KOPT-K1 (cell line): ENCODE measurements around the gene NT5DC4.
"Not testable (repeated sequence)": the region's sequence is repeated elsewhere in the genome, so short reads cannot be mapped to it uniquely, and the experiment has no call there.

Experiments used
- H3K27ac ChIP-seq: fragments of 200-600 bp; sonication (generic); 2 replicates; pipeline ENCODE4 v1.5.1; 2016; ENCODE audit warnings: antibody characterized with exemption, mild to moderate bottlenecking, low read depth, low read length; ENCODE audit not compliant: poor library complexity, severe bottlenecking
- H3K36me3 ChIP-seq: fragments of 200-600 bp; sonication (generic); 2 replicates; pipeline ENCODE4 v1.5.1; 2017; ENCODE audit warnings: antibody characterized with exemption, mild to moderate bottlenecking, low read length, moderate library complexity; ENCODE audit not compliant: insufficient read depth
- H3K9me3 ChIP-seq: fragments of 200-600 bp; sonication (generic); 2 replicates; pipeline ENCODE4 v1.5.1; 2017; ENCODE audit warnings: antibody characterized with exemption, low read length, mild to moderate bottlenecking; ENCODE audit not compliant: insufficient read depth, poor library complexity, severe bottlenecking

The NT5DC4 gene

DNA sequence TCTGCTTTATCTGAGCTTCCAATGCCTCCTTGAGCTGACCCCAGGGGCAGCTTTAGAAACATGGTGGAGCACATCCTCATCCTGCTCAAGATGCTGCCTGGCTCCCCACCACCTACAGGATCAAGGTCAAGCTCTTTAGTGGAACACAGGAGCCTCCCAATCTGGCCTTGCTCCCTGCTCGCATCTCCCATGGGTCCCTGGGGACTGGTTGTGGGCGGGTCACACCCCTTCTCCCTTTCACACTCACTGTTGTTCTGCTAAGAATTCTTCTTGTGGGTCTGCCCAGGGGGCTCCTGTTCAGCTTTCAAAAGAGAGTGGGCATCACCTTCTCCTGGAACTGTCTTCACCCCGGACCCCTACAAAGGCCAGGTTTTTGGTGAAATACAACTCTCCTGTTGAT is 8.4 kb upstream of the NT5DC4 start:
- H3K36me3 ChIP-seq: no peaks in the 10 kb centered on the region
- no peaks in the 10 kb centered on the region for H3K9me3 ChIP-seq
- no peak overlapping the region for H3K27ac ChIP-seq

DNA sequence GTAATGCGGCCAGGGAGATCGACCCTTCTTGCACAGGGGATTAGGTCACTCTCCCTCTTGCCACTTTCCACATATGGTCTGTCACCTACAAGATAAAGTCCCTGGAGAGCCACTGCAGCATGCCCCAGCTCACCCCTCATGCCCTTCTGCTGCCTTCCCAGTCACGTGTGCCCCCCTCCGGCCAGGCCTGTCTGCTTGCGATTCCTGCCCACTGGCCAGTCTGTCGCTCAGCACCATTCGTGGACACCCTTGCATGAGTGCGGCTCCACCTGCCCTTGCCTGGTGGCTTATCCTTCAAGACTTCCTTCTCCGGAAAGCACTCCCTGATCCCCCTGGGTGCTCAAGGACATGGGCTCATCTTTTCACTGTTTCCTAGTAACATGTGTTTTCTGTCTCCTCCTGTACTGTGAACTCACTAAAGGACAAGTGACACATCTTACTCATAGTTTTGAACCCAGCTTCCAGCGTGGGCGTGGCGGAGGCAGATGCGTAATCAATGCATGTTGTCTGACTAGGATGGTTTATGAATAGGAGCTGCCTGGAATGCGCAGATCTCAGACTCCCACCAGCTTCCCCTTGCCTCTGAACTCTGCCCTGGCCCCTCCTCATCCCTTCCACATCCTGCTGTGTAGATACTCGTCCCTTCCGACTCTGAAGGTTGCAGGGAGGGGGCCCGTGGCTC is 7.8 kb upstream of the NT5DC4 start:
- H3K27ac ChIP-seq: no peak overlapping the region
- no peaks in the 10 kb centered on the region for H3K36me3 ChIP-seq

DNA sequence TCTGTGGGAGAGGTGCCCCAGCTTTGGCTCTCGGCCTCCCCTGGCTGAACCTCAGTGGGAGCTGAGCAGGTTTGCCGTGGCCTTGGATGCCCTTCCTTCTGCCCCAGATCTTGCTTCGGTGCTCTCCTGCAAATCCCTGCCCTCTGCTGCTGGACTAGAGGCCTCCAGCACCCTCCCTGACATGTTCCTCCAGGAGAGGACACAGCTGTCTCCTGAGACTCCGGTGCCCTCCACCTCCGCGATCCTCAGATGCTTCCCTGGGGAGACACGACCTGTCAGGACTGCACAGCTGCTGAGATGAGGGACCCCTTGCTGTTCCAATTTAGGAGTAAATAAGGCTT is 7.3 kb upstream of the NT5DC4 start:
- Histone ChIP-seq H3K36me3 (no peaks in the 10 kb centered on the region), H3K9me3 (no peaks in the 10 kb centered on the region), H3K27ac (no peak overlapping the region)

More for the DNA sequence above, 7.8 kb upstream of the NT5DC4 start:
- no peaks in the 10 kb centered on the region for H3K9me3 ChIP-seq

DNA sequence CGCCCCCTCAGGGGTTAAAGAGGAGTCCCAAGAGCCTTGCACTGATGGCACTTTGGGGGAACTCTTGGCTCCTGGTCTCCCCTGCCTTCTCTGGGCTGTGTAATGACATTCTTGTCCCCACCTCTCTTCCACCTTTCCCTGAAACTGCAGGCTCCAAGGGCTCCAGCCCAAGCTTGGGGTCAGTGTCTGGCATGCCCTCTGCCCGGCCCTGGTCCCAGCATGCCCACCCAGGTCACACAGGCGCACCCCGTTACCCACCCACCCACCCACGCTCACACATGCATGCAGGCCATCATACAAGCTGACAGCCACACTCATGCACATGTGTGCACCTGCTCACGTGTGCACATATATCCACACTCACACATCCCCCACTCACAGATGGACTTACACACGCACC is 6.9 kb upstream of the NT5DC4 start:
- H3K9me3 ChIP-seq: no peaks in the 10 kb centered on the region
- H3K36me3 ChIP-seq: no peaks in the 10 kb centered on the region
- no peak overlapping the region for H3K27ac ChIP-seq

DNA sequence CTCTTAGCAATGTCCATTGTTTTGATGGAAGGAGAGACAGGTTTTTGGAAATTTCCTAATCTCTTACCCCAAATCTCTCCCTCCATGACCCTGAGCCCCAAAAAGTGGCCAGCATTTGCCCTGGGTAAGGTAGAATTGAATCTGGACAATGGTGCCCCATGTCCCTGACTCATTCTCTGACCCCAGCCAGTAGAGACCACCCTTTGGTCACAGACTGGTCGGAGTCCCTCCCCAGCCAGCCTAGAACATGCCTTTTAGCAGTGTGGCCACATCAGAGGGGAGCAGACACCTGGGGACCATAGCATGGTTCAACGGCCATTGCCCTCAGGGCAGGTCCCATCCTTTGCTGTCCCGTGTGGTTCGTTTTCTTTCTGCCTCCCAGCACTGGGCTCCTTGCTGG is 6.5 kb upstream of the NT5DC4 start:
- Histone ChIP-seq H3K9me3 (no peaks in the 10 kb centered on the region), H3K36me3 (no peaks in the 10 kb centered on the region), H3K27ac (no peak overlapping the region)

DNA sequence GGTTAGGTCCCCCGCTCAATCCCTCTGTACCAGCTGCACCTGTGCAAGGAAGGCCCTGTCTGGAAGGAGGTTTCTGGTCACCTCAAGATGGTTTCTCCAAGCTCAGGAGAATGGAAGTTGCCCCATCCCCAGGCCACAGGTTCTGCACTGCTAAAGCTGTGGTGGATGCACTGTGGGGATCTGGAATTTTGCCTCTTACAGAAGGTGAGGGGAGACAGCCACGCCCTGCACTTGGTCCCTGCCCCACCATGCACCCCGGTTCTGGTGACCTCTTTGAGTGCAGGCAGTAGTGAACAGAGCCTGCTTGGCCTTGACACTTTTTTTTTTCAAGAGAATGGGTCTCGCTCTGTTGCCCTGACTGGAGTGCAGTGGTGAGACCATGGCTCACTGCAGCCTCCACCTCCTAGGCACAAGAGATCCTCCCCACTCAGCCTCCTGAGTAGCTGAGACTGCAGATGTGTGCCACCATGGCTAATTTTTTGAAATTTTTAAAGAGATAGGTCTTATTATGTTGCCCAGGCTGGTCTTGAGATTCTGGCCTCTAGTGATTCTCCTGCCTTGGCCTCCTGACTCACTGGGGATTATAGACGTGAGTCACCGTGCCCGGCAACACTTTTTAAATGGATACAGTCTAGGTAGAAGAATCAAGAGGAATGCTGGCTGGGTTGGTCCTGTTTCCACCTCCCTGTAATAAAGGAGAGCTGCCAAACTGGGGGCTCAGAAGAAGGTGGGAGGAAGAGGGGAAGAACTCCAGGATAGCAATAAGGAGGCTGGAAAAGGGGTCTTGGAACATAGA is 5.8 kb upstream of the NT5DC4 start:
- Histone ChIP-seq H3K36me3 (no peaks in the 10 kb centered on the region), H3K27ac (no peak overlapping the region), H3K9me3 (no peaks in the 10 kb centered on the region)

DNA sequence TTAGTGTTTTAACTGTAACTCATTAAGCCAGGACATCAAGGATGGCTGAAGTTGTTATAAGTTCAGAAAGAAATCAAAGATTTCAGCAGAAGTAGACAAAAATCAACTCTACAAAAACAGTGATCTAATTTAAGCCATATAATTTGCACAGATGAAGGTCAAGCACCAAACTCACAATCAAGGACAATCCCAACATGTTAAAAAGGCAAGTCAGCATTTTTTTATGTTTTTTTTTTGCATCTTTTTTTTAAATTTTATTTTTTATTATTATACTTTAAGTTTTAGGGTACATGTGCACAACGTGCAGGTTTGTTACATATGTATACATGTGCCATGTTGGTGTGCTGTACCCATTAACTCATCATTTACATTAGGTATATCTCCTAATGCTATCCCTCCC is 4.7 kb upstream of the NT5DC4 start:
- H3K36me3 ChIP-seq, H3K9me3 ChIP-seq, H3K27ac ChIP-seq: not testable (repeated sequence)

DNA sequence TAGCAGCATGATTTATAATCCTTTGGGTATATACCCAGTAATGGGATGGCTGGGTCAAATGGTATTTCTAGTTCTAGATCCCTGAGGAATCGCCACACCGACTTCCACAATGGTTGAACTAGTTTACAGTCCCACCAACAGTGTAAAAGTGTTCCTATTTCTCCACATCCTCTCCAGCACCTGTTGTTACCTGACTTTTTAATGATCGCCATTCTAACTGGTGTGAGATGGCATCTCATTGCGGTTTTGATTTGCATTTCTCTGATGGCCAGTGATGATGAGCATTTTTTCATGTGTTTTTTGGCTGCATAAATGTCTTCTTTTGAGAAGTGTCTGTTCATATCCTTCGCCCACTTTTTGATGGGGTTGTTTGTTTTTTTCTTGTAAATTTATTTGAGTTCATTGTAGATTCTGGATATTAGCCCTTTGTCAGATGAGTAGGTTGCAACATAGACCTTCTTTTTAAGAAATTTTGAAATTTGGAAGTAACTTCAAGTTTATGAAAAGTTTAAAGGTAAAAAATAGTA is 3.9 kb upstream of the NT5DC4 start:
- H3K27ac ChIP-seq, H3K9me3 ChIP-seq, H3K36me3 ChIP-seq: not testable (repeated sequence)

DNA sequence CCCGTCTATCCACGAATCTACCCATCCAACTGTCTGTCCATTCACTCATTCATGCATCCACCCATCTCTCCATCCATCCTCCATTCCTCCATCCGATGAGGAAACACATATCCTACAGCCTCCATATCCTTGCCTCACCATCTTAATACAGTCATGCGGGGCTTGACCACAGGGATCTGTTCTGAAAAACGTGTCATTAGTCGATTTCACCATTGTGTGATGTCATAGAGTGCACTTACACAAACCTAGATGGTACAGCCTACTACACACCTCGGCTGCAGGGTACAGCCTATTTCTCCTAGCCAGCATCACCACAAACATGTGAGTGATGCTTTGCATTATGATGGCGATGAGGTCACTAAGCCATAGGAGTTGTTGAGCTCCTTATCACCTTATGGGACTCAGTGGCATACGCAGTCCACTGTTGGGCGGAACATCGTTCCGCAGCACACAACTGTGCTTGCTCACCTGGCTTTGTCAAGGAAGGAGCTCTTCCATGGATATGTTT is 1.9 kb upstream of the NT5DC4 start:
- Histone ChIP-seq H3K36me3 (no peaks in the 10 kb centered on the region), H3K27ac (no peak overlapping the region), H3K9me3 (no peaks in the 10 kb centered on the region)

DNA sequence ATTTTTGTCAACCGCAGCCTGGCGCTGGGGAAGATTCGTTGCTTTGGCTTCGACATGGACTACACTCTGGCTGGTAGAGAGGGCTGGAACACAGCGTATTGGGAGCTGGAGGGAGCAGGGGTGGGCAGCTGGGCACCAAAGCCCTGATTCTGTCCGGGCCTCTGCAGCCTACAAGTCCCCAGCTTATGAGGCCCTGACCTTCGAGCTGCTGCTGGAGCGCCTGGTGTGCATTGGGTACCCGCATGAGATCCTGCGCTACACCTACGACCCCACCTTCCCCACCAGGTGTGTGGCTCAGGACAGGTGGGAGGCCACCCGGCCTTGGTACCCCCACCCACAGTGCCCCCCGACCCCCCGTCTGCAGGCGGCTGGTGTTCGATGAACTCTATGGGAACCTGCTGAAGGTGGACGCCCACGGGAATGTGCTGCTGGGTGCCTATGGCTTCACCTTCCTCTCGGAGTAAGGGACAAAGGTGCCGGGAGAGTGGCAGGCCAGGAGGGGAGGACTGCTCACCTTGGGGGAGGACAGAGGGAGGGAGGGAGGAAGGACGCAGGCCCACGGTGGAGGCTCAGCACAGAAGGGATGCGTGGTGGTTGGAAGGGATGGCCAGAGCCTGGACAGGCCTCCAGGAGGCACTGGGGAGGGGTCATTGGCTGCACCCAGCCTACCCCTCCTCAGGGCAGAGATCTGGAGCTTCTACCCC is 1.2 kb downstream of the NT5DC4 start:
- H3K36me3 ChIP-seq: no peaks in the 10 kb centered on the region
- H3K27ac ChIP-seq: no peak overlapping the region
- H3K9me3 ChIP-seq: no peaks in the 10 kb centered on the region

DNA sequence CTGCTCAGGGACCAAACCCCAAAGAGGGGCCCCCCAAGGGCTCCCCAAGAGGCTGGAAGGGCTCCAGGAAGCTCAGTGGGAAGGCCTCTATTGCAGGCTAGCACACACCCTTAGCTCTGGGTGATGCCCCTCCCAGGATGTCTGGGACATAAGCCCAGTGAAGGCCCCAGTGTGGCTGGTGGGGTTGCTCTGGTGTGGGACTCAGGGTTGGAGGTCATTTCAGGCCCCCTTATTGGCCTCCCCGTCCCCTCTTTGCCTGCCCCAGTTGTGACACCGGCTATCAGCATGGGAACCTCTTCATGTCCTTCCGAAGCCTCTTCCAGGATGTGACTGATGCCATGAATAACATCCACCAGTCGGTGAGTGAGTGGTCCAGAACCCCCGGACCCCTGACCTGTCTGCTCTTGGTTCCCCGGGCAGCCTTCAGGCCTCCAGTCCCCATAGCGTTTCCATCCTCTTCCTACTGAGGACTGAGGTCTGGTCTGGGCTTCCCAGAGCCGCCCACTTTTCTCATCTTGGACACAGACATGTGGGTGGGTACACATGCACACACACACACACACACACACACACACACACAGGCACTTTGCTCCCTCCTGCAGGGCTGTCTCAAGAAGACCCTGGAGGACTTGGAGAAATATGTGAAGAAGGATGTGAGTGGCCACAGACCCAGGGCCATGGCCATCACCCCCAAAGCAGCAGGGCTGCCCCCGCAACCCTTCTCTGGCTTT is 2.2 kb downstream of the NT5DC4 start:
- no peaks in the 10 kb centered on the region for H3K36me3 ChIP-seq
- H3K9me3 ChIP-seq: no peaks in the 10 kb centered on the region
- H3K27ac ChIP-seq: no peak overlapping the region

DNA sequence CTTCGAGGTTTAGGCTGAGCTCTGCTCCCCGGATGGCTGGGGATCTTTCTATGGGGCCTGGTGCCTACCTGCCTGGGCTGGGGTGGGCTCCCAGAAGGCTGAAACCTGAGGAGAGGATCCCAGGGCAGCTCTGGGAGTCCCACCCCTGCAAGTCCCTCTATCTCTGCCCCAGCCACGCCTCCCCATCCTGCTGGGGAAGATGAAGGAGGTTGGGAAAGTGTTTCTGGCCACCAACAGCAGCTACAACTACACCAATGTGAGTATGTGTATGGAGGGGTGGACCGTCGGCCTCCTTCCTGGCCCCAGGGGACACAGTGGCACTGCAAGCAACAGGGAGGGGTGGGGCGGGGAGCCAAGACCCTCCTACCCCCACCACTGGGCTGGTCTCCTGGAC is 2.7 kb downstream of the NT5DC4 start:
- Histone ChIP-seq H3K36me3 (no peaks in the 10 kb centered on the region), H3K27ac (no peak overlapping the region), H3K9me3 (no peaks in the 10 kb centered on the region)

DNA sequence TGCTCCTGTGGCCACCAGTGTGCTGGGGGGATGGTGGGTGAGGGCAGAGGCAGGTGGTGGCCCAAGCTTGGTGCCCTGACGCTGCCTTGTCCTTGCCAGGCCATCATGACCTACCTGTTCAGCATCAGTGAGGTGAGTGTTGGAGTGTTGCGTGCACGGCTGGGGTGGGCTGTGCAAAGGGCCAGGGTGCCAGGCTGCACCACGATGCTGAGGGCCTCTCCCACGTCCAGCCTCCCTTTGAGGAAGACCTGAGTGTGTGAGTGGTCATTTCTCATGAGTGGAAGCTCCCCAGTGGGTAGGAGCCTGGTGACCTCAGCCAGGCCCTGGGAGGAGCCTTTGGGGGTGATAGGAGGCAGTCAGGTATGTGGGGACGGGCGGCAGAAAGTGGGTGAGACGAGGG is 3.2 kb downstream of the NT5DC4 start:
- no peak overlapping the region for H3K27ac ChIP-seq
- H3K9me3 ChIP-seq: no peaks in the 10 kb centered on the region
- no peaks in the 10 kb centered on the region for H3K36me3 ChIP-seq

DNA sequence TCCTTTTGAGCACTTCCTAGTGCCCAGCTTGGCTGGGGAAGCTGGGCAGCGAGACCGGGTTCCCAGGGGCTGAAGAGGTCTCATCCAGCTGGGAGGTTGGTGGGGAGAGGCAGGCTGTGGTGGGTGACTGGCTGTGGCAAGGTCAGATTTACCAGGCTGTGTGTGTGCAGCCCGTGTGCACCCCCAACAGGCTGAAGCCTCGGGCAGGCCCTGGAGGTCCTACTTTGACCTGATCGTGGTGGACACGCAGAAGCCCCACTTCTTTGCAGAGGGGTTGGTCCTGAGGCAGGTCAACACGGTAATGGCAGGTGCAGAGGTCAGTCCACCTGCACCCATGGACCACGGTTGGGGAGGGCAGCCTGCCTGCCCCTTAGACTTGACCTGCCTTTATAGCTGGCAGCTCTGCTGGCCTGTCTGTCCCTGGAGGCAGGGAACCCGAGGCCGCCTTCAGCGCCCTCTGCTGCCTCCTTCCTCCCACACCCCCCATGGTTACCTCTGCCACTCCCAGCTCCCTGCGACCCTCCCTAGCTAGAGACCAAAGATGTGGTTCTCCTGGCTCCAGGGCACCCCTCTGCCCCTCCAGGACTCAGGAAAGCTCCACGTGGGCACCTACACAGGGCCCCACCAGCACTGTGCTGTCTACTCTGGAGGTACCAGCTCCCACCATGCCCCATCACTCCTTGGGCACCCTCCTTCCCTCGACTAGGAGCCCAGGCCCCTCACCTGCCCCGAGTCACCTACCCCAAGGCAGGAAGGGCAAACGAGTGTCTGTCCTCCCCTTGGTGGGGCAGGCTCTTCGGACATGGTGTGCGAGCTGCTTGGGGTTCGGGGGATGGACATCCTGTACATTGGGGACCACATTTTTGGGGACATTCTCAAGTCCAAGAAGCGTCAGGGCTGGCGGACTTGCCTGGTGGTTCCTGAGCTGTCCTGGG is 4.0 kb downstream of the NT5DC4 start:
- Histone ChIP-seq H3K36me3 (no peaks in the 10 kb centered on the region), H3K9me3 (no peaks in the 10 kb centered on the region), H3K27ac (no peak overlapping the region)
